ENCODE data around the gene KCNAB2.

Gene KCNAB2

GRCh38 chr1:6134741-6135510 is 89.2 kb downstream of the KCNAB2 start:
- DNase-seq: peak; percentile 11

DNA sequence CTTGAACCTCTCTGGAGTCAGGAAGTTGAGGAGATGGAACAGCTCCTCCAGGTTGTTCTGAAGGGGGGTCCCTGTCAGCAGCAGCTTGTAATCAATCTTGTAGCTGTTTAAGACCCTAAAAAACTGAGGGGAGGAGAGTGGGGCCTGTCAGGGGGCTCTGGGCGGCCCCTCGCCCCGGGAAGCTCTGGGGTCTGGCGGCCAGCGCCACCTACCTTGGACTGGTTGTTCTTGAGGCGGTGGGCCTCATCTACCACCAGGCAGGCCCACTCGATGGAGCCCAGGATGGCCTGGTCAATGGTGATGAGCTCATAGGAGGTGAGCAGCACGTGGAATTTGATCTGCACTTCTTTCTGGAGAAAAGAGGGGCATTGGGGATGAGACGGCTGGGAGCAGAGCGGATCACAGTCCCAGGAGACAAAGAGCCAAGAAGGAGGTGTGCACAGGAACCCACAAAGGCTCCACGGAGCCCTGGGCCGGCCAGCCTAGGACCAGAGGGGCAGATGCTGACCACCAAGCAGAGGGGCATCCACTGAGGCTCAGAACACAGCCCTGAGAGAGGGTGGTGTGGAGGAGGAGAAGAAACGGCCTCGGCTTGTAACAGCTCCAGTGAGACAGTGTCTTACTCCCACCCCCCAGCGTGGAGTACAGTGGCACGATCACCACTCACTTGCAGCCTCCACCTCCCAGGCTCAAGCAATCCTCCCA is 91.0 kb downstream of the KCNAB2 start:
- peak; percentile 8 for DNase-seq

- no peak for DNase-seq
Observed at GRCh38 chr1:6137758-6138157, 92.1 kb downstream of the KCNAB2 start.

DNA sequence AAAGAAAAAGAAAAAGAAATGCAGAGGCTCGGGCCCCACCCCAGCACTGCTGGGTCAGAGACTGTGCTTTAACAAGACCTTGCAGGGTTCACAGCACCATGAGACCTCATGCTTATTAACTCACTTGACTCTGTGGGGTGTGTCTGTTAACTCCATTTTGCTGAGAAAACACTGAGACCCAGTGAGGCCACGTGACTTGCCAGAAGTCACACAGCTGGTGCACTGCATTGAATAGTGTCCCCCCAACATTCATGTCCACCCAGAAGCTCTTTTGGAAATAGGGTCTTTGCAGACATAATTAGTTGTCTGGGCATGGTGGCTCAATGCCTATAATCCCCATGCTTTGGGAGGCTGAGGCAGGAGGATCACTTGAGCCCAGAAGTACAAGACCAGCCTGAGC is 94.7 kb downstream of the KCNAB2 start:
- DNase-seq: peak; percentile 3

GRCh38 chr1:6141592-6141991 is 95.9 kb downstream of the KCNAB2 start:
- DNase-seq: no peak

DNA sequence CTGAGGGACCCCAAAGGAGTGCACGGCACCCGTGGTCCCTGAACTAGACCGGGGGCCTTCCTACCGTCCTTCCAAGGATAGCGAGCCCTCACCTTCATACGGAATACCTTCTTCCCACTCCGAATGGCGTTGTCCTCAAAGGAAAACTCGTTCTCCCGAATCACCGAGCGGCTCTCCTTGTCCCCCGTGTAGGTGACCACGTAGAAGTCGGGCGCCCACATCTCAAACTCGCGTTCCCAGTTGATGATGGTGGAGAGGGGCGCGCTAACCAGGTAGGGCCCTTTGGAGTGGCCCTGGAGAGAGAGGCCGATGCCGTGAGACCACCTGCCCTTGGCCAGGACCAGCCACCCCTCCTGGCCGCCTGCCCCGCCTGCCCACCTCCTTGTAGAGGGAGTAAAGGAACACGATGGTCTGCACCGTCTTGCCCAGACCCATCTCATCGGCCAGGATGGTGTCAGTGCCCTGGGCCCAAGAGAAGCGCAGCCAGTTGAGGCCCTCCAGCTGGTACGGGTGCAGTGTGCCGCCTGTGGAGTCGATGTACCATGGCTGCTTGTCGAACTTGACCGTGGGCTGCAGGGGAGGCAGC is 96.4 kb downstream of the KCNAB2 start:
- DNase-seq: no peak

GRCh38 chr1:6142734-6143133 is 97.0 kb downstream of the KCNAB2 start:
- DNase-seq: no peak

DNA sequence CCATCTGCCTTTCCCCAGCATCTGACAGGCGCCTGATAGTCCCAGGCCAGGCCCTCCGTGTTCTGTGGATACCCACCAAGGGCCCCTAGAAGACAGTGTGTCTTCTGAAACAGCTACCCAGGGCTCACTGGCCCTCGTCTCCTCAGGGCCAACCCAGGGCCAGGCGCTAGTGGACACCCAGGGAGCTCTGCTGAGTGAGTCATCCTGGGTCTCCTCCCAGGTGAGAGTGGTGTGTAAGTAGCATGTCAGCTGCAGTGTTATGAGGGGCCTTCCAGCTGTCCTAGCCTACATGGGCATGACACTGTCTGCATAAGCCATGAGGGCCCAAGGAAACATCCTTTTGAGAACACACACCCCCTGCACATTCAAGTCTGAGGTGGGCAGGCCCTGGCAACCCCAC is 97.7 kb downstream of the KCNAB2 start:
- DNase-seq: no peak

DNA sequence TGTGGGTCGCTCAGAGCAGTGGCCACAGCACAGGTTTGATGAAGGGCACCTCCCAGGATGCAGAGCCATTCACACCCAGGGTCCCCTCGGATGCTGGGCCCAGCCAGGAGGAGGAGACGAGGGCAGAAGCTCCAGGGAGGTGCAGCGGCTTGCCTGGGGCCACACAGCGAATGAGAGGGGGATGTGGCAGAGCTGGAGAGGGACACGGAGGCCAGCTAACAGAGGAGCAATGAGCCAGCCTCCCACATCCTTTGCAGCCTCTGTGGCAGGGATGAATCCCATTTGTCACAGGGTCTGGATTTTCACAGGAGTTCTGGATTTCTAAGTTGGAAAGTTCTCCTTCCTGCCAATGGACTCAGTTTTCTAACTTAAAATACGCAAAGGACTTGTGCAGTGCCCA is 98.5 kb downstream of the KCNAB2 start:
- no peak for DNase-seq

DNA sequence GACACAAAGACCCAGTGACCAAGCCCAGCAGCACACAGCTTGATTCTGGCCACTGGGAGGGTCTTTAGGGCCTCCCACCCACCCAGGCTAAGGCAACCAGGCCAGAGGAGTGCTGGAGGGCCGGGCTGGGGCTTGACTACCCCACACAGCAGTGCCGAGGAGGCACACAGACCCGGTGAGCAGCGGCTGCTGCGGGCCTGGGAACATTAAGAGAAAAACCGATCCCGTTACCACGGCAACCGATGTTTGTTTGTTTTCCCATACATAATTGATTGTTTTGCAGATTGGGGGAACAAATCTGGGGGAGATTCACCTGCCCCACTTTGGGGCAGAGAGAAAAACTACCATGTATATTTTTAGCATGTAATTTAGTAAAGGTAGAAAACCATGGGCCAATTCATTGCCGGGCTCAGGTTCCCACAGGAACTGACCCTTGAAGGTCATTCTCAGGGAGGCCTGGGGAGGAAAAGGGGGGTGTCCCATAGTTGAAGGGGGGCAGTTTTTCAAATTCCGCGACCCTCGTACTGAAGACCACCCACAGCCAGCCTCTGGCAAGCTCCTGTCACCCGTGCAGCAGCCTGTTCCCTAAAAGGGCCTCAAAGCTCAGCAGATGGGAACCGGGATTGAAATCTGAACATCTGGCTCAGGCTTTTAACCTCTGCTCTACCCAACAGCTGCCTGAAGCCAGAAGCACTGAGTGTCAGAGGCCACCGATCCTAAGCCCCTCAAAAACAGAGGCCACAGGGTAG is 99.1 kb downstream of the KCNAB2 start:
- no peak for DNase-seq

DNA sequence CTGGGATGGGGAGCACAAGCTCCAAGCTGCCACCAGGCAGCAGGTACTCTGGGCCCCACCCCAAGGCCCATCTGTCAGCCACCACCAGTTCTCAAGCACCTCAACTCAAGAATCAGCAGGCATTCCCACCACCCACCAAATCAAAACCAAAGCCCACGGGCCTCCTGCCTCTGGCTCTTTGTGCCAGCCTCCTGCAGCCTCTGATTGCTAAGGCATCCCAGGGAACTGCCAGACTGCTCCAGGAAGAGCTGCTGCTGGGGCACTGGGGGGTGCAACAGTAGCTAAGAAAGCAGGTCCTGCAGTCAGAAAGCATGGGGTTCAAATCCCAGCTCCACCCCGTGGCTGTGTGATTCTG is 99.7 kb downstream of the KCNAB2 start:
- DNase-seq: no peak

DNA sequence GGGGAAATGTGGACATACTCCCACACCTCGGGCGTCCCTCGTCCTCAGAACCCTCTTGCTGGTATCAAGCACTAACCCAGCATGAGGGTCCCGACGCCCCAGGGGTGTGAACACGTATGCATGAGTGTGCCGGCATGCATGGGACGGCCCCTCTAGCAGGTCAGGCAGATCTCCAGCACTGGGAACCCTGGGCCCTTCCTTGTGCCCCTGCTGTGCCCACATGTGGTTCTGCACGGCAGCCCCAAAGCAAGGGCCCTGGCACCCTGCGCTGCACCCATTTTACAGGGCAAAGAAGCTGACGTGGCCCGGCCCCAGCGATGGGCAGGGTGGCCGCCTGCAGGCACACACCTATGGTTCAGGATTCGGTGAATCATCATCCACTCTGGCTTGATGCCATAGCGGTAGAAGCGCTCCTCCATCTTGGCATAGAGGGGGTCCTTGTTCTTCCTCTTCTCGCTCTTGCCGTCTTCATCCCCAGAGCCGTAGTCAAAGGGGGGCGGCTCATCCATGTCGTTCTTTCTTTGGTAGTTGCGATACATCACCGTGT is 100.2 kb downstream of the KCNAB2 start:
- DNase-seq: no peak

DNA sequence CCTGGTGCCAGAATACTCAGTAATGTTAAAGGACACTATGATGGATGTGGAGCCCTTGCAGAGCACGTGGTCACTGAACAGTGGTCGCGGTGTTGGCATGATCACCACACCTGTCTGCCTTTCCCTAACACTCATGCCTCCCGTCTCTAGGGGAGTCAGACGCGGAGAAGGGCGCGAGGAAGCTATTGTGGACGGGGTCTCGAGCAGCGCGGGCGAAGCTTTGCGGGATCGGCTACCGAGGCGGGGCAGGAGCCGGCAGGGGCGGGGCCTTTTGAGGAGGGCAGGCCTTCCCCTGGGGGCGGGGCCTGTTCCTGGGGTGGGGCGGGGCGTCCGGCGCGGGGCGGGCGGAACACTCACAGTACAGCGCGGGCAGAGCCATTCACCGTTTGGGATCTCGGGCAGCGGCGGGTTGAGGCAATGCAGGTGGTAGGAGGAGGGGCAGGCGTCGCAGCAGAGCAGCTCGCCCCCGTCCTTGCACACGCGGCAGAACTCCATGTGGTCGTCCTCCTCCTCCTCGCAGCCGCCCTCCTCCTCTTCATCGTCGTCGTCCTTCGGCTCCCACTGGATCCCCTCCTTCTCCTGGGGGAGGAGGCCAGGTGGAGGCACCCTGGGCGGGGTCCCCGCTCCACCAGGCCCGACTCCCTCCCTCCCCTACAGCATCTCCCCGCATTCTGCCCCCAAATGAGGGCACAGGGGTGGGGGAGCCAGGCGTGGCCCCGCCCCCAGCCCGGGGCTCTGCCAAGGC is 103.0 kb downstream of the KCNAB2 start:
- DNase-seq: no peak

DNA sequence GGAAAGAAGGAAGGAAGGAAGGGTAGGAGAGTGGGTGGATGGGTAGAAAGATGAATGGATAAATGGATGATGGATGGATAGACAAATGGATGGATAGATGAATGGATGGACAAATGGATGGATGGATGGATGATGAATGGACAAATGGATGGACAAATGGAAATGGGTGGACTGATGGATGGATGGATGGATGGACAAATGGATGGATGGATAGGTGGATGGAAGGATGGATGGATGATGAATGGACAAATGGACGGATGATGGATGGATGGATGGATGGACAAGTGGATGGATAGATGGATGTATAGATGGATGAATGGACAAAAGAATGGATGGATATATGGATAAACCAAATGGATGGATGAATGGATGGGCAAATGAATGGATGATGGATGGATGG is 103.9 kb downstream of the KCNAB2 start:
- DNase-seq: no peak

DNA sequence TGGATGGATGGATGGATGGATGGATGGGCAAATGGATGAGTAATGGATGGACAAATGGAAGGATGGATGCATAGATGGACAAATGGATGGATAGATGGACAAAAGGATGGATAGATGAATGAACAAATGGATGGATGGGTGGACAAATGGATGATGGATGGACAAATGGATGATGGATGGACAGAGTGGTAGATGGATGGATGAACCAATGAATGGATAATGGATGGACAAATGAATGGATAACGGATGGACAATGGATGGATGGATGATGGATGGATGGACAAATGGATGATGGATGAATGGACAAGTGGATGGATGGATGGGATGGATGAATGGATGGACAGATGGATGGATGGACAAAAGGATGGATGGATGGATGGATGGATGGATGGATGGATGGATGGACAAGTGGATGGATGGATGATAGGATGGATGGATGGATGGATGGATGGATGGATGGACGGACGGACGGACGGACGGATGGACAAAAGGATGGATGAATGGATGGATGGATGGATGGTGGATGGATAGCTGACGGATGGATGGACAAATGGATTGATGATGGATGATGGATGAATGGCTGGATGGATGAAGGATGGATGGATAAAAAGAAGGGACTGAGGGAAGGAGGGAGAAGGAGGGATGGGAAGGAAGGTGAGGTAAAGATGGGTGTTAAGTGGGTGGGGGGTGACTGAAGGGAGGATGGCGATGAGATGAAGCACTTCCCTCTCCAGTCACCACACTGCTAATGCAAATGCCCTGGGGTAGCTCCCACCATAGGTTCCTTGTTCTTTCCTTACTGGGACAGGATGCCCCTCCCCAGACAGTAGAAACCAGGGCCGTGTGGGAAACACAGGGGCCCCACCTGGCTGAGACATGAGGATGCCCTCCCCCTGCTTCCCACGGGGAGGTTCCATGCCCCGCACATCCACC is 104.6 kb downstream of the KCNAB2 start:
- DNase-seq: no peak

All from left hindlimb (tissue), 1 donor.